ENCODE results near the gene SPA17. TPM values are rescaled to one million over a fixed set of nuclear protein-coding genes. Genes with fewer than 3 reads are reported as not detected.

The SPA17 gene
- total RNA-seq, 1 donor from 2014 or later, result 2.4 TPM

- Histone ChIP-seq H3K27me3 (ENCODE audit: control insufficient read depth, insufficient read depth, low read length) (no peaks in the 10 kb centered on the region), H3K4me3 (ENCODE audit: low read depth, low read length) (peak overlapping the region; percentile 34), H3K36me3 (ENCODE audit: control insufficient read depth, insufficient read depth, low read length) (no peaks in the 10 kb centered on the region)
- FAIRE-seq, result no peak
- TF ChIP-seq CTCF (IDR thresholded peaks at IDR 0.05; ENCODE audit: insufficient read depth, low read length, severe bottlenecking), result no peak
- peak; percentile 10 for DNase-seq (ENCODE audit: low read depth)
Observed at GRCh38 chr11:124717786-124718651, 44.3 kb downstream of the SPA17 start.

- H3K4me3 ChIP-seq (ENCODE audit: low read depth, low read length), result no peak overlapping the region
- DNase-seq (ENCODE audit: low read depth) (no peak), FAIRE-seq (no peak)
- H3K36me3 ChIP-seq (ENCODE audit: control insufficient read depth, insufficient read depth, low read length), result no peaks in the 10 kb centered on the region
- H3K27me3 ChIP-seq (ENCODE audit: control insufficient read depth, insufficient read depth, low read length), result no peaks in the 10 kb centered on the region
- TF ChIP-seq CTCF (IDR thresholded peaks at IDR 0.05; ENCODE audit: insufficient read depth, low read length, severe bottlenecking), result no peak
Observed at GRCh38 chr11:124718801-124719200, 45.1 kb downstream of the SPA17 start.

GRCh38 chr11:124719534-124719933 lies 45.8 kb downstream of the SPA17 start:
- Histone ChIP-seq H3K36me3 (ENCODE audit: control insufficient read depth, insufficient read depth, low read length) (no peaks in the 10 kb centered on the region), H3K4me3 (ENCODE audit: low read depth, low read length) (no peak overlapping the region), H3K27me3 (ENCODE audit: control insufficient read depth, insufficient read depth, low read length) (no peaks in the 10 kb centered on the region)
- FAIRE-seq, result no peak
- TF ChIP-seq CTCF (IDR thresholded peaks at IDR 0.05; ENCODE audit: insufficient read depth, low read length, severe bottlenecking), result no peak
- no peak for DNase-seq (ENCODE audit: low read depth)

- FAIRE-seq (no peak), DNase-seq (ENCODE audit: low read depth) (no peak)
- Histone ChIP-seq H3K27me3 (ENCODE audit: control insufficient read depth, insufficient read depth, low read length) (no peaks in the 10 kb centered on the region), H3K36me3 (ENCODE audit: control insufficient read depth, insufficient read depth, low read length) (no peaks in the 10 kb centered on the region), H3K4me3 (ENCODE audit: low read depth, low read length) (no peak overlapping the region)
- TF ChIP-seq CTCF (IDR thresholded peaks at IDR 0.05; ENCODE audit: insufficient read depth, low read length, severe bottlenecking), result no peak
Observed at GRCh38 chr11:124722176-124722575, 48.5 kb downstream of the SPA17 start.

- TF ChIP-seq CTCF (IDR thresholded peaks at IDR 0.05; ENCODE audit: insufficient read depth, low read length, severe bottlenecking), result no peak
- no peaks in the 10 kb centered on the region for H3K27me3 ChIP-seq (ENCODE audit: control insufficient read depth, insufficient read depth, low read length)
- no peaks in the 10 kb centered on the region for H3K36me3 ChIP-seq (ENCODE audit: control insufficient read depth, insufficient read depth, low read length)
- no peak for FAIRE-seq
- no peak for DNase-seq (ENCODE audit: low read depth)
- H3K4me3 ChIP-seq (ENCODE audit: low read depth, low read length), result no peak overlapping the region
Observed at GRCh38 chr11:124724979-124725718, 51.4 kb downstream of the SPA17 start.
